NCI-H1694 (cell line): Measurements from ENCODE around the gene FAM131A.
A peak's percentile ranks its signal among the peaks of the same experiment; 100 is the strongest.
"Not testable (repeated sequence)": the region's sequence is repeated elsewhere in the genome, so short reads cannot be mapped to it uniquely, and the experiment has no call there.

Experiments
- DNase-seq: peaks from one replicate; lab custom pipeline; 2025; lab: John Stamatoyannopoulos, UW

FAM131A gene

DNA sequence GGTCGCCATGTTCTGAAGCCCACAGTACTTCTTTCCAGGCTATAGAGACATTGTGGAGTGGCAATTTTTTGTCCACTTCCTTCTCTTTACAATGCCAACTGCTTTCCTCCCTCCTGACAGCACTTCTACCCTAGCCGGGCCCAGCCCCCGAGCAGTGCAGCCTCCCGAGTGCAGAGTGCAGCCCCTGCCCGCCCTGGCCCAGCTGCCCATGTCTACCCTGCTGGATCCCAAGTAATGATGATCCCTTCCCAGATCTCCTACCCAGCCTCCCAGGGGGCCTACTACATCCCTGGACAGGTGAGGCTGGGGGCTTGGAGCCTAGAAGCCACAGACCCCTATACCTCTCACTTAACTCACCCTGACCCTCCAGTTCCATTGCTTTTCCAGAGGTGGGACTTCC lies 20.2 kb upstream of the FAM131A start:
- DNase-seq: no peak

- peak; percentile 87 for DNase-seq
These were observed 17.3 kb upstream of the FAM131A start for GRCh38 chr3:184320104-184320445.

- DNase-seq: no peak
These were observed 15.7 kb upstream of the FAM131A start for GRCh38 chr3:184321666-184322065.

- no peak for DNase-seq
These were observed 14.5 kb upstream of the FAM131A start for GRCh38 chr3:184322731-184323487.

- no peak for DNase-seq
These were observed 13.7 kb upstream of the FAM131A start for GRCh38 chr3:184323696-184324095.

DNA sequence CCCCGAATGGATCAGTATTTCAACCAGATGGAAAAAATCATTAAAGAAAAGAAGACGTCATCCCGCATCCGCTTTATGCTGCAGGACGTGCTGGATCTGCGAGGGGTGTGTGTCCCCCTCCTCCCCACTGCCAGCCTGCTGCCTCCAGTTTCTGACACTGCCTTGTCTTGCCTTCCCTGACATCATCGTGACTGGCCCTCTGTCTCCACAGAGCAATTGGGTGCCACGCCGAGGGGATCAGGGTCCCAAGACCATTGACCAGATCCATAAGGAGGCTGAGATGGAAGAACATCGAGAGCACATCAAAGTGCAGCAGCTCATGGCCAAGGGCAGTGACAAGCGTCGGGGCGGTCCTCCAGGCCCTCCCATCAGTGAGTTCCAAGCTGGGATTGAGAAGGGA lies 12.1 kb upstream of the FAM131A start:
- no peak for DNase-seq

DNA sequence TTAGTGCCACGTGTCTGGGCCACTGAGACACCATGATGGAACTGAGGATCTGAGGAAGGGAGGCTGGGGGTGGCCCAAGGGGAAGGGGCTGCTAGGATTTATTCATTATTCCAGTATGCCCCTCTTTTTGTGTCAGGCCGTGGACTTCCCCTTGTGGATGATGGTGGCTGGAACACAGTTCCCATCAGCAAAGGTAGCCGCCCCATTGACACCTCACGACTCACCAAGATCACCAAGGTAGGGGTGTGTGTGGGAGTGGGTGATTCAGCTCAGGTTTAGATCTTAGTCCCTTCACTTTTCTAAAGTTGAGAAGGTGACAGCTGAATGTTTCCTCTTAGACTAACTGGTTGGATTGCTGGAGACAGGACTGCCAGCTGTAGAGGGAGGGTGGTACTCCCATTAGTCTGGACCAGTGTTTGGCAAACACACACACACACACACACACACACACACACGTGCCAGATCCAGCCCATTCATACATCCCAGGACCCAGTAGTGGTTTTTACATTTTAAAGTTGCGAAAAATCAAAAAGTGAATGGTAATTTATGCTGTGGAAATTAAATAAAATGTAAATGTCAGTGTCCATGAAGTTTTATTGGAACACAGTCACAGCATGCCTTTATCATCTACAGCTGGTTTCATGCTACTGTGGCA lies 11.6 kb upstream of the FAM131A start:
- no peak for DNase-seq

DNA sequence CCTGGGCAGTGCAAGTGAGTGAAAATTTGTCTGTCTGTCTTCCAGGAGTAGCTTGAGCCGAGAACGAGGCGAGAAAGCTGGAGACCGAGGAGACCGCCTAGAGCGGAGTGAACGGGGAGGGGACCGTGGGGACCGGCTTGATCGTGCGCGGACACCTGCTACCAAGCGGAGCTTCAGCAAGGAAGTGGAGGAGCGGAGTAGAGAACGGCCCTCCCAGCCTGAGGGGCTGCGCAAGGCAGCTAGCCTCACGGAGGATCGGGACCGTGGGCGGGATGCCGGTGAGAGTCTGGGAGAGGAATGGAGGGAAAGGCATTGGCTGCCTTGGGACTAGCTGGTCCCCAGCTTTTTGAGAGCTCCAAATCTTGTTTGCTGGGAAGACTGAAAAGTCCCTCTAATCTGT lies 10.2 kb upstream of the FAM131A start:
- no peak for DNase-seq

GRCh38 chr3:184328516-184328915 lies 8.9 kb upstream of the FAM131A start:
- no peak for DNase-seq

- DNase-seq: no peak
These were observed 4.9 kb upstream of the FAM131A start for GRCh38 chr3:184332370-184333090.

- DNase-seq: no peak
These were observed 4.2 kb upstream of the FAM131A start for GRCh38 chr3:184333190-184333589.

DNA sequence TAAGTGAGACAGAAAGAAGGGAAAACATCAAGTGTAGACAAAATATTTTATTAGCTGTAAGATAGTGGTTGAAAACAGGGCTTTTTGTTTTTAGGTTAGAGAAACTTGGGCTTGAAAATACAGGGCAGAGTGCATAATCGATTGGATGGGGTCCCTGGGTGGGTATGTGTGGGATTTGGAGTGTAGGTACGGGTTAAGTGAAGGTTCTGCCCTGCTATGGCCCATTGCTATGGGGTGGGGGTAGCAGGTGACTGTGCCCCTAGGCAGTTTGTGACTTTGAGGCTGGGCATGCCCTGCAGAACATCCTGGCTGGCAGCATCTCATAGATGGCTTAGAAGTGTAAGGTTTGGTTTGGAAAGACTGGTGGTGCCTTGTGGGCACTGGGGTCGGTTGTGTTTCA lies 3.7 kb upstream of the FAM131A start:
- no peak for DNase-seq

DNA sequence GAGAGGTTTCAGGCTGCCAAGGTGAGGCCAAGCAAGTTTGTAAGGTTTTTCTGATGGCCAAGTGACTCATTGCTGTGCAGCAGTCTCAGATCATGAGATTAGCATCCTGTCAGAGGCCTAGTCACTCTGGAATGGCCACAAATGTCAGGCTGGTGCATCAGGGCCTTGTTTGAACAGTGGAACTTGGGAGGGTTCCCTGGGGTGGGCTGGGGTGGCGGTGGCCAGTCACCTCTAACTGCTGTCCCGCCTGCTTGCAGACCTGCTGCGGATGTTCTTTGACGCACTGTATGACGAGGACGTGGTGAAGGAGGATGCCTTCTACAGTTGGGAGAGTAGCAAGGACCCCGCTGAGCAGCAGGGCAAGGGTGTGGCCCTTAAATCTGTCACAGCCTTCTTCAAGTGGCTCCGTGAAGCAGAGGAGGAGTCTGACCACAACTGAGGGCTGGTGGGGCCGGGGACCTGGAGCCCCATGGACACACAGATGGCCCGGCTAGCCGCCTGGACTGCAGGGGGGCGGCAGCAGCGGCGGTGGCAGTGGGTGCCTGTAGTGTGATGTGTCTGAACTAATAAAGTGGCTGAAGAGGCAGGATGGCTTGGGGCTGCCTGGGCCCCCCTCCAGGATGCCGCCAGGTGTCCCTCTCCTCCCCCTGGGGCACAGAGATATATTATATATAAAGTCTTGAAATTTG lies 2.8 kb upstream of the FAM131A start:
- DNase-seq: no peak

DNA sequence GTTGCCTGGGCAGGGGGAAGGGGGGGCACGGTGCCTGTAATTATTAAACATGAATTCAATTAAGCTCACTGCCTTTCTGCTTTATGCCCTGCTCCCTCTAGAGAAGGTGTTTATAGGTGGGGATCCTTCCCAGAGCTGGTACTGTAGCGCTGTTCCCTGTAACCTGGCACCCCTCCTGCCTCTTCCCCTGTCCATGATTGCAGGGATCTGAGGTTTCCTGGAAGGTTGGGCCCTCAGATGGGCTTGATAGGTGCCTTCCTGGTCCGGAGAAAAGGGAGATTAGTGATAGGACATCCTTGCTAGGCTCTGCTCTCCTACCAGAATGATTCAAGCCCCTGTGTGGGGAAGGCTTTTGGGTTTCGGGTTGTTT lies 2.1 kb upstream of the FAM131A start:
- DNase-seq: no peak

- DNase-seq: peak; percentile 42
These were observed 1.5 kb upstream of the FAM131A start for GRCh38 chr3:184335661-184336546.

DNA sequence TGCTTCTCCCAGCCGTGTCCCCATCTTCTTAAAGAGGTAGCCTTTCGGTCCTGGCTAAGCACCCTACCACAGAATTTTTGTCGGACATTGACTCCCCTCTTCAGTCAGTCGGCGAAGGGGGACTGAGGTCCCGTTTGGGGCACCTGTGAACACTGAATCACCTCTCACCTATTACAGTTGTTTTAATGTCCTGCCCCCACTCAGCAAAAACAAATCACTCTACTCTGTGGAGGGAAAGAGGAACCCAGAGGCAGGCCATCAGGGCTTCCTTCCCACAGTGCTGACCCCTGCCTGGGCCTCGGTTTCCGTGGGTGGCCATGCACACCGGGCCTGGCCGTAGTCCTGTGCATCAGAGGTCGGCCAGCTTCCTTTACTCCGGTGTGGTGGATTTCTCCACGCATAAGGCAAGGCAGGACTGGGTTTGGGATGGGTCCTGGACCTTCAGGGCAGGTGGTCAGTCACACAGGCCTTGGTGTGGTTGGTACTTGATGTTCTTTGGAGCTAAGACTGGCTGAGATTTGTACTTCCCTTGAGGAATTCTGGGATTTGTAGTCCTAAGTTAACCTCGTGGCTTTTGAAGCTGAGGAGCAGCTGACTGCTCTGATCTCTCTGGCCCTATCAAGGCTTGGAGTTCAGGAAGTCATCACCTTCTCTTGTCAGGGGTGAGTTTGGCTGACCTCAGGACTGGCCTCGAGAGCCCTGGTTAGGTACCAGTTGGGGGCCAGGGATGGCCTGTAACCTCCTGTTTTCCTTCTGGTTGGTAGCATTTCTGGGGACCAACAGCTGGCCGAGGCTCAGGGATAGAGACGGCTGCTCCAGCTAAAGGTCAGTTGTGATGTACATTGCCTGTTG lies 627 bp upstream of the FAM131A start:
- peak; percentile 60 for DNase-seq

GRCh38 chr3:184337981-184338380 lies 581 bp downstream of the FAM131A start:
- DNase-seq: no peak

DNA sequence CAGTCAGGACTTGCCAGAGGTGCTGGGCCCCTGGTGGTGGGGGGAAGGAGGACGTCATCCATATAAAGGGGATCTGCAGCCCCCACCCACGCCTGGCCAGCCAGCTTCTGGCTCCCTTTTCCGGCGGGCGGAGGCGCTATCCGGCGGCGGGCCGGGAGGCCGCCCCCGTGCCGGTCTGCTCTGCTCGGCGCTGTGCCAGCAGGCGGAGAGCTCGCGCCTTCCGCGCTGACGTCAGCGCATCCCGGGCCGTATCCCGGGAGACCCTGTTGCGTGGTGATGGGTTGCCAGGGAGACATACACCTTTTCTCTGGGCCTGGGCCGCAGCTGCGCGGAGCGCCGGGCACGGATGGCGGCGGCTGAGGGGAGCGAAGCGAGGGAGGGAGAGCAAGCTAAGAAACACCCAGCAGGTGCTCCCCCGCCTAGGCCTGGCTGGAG lies 1.1 kb downstream of the FAM131A start:
- DNase-seq: peak; percentile 86

- DNase-seq: no peak
These were observed 1.6 kb downstream of the FAM131A start for GRCh38 chr3:184339001-184339400.

DNA sequence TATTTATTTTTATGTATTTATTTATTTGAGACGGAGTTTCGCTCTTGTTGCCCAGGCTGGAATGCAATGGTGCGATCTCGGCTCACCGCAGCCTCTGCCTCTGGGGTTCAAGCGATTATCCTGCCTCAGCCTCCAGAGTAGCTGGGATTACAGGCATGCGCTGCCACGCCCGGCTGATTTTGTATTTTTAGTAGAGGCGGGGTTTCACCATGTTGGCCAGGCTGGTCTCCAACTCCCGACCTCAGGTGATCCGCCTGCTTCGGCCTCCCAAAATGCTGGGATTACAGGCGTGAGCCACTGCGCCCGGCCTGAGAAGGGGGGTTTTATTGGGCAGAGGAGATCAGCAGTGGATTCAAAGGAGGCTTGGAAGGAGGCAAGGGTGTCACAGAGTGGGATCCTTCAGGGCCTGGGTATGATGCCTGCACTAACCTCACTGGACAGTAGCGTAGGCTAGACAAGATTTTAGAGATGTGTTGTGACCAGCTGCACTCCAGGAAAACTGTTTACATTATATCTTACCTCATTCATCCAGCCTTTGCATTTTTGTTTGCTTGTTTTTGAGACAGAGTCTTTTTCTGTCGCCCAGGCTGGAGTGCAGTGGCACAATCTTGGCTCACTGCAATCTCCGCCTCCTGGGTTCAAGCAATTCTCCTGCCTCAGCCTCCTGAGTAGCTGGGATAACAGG lies 2.2 kb downstream of the FAM131A start:
- DNase-seq: not testable (repeated sequence)
